Measurements from ENCODE around the gene DISP1.

The DISP1 gene

DNA sequence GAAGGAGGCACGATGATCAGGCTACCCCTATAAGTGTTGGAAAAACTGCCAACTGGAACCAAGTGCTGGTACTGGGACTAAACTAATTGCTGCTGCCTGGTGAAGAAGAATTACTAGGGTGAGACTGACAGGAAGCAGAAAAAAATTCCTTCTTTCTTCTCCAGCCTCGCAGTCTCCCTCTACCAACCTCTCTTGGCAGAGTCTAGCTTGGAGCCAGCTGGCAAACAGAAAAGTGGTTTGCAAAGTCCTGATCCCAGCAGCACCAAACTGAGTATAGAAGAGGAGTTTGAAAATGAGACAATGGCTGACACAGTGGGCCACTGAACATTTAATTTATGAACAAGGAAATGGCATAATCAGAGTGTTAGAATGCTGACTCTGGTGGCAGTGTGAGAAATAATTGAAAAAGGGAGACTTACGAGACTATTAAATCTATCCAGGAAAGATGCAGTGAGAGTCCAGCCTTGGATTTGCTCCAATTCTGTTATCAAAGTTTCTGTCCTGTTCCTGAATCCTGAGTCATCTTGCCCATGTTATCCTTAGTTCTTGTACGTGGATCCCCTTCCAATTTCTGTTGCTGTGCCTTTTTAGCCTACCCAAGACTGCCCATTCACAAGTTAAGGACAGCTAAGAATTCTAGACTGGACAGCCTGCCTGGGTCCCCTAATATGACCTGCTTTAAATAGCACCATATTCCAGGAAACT, 23.7 kb upstream of the DISP1 start:
- Histone ChIP-seq H3K4me1 (ENCODE audit: control insufficient read depth in 5 of 5, insufficient read depth in 5 of 5, low read length in 5 of 5) (peaks cover 0 to 10% (median 6%) of the 10 kb centered on the region in 5 donors), H3K4me3 (ENCODE audit: low read depth in 1 of 5, low read length in 5 of 5) (no peak overlapping the region), H3K9me3 (ENCODE audit: control insufficient read depth in 5 of 5, low read length in 5 of 5) (no peaks in the 10 kb centered on the region), H3K27ac (ENCODE audit: low read depth, low read length) (no peak overlapping the region), H3K36me3 (ENCODE audit: control insufficient read depth in 5 of 5, insufficient read depth in 5 of 5, low read length in 5 of 5) (no peaks in the 10 kb centered on the region), H3K27me3 (ENCODE audit: control insufficient read depth in 5 of 5, insufficient read depth in 4 of 5, low read length in 5 of 5) (peaks cover 0 to 2% (median 0%) of the 10 kb centered on the region in 5 donors), H3K9ac (ENCODE audit: low read length in 5 of 5) (no peak overlapping the region)

DNA sequence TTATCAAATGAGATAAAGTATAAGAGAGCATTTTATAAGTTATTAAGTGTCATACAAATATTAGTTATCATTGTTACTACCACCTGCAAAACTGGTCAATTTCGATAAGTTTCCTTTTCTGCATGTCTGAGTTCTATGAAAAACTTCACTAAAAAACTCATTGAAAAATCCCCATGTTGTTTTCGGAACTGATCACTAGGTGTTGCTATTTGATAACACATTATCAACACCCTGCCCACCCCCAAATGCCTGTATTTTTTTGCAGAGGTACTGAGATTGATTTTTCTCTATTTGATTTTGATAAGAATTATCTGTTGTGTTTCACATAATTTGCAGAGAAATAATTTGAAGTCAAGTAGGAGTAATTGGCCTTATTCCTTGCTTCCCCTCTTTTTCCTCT, 22.1 kb upstream of the DISP1 start:
- peak overlapping the region in 1 of 5 donors; percentile 3 for H3K9ac ChIP-seq (ENCODE audit: low read length in 5 of 5)
- peaks cover 0 to 6% (median 2%) of the 10 kb centered on the region in 5 donors for H3K4me1 ChIP-seq (ENCODE audit: control insufficient read depth in 5 of 5, insufficient read depth in 5 of 5, low read length in 5 of 5)
- H3K4me3 ChIP-seq (ENCODE audit: low read depth in 1 of 5, low read length in 5 of 5) = no peak overlapping the region
- no peaks in the 10 kb centered on the region for H3K36me3 ChIP-seq (ENCODE audit: control insufficient read depth in 5 of 5, insufficient read depth in 5 of 5, low read length in 5 of 5)
- H3K9me3 ChIP-seq (ENCODE audit: control insufficient read depth in 5 of 5, low read length in 5 of 5) = no peaks in the 10 kb centered on the region
- no peak overlapping the region for H3K27ac ChIP-seq (ENCODE audit: low read depth, low read length)
- H3K27me3 ChIP-seq (ENCODE audit: control insufficient read depth in 5 of 5, insufficient read depth in 4 of 5, low read length in 5 of 5) = no peaks in the 10 kb centered on the region

DNA sequence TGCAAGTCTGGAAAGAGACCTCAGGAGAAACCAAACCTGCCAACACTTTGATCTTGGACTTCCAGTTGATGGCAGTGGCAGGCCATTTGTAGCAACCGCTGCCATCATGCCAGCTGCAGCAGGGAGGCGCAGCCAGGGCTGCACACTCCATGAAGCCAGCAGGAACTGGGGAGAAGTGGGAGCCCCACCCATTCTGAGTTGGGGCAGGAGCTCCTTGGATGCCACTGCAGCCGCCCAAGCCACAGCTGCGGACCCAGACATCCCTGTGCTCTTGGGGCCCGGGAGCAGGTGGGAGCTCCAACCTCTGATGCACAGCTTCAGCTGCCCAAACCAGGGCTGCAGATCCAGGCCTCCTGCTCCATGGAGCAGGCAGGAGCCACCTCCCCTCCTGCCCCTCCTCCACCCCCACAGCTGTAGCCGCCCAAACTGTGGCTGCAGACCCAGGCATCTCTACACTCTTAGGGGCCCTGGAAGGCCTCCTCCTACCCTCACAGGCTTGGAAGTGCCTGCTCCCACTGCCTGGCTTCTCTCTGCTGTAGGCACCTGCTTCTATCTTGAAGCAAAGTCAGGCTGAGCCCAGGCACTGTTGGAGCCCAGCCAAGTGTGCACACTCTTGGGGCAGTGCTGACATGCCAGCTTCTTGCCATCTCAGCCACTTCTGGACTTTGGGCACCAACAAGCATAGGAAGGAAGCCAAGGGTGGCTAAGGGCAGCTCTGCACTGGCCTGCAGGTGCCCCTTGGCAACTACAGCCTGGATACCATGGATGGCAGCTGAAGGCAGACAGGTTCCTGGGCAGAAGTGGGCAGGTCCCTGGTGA, 20.0 kb upstream of the DISP1 start:
- peaks cover 0 to 6% (median 2%) of the 10 kb centered on the region in 5 donors for H3K4me1 ChIP-seq (ENCODE audit: control insufficient read depth in 5 of 5, insufficient read depth in 5 of 5, low read length in 5 of 5)
- H3K36me3 ChIP-seq (ENCODE audit: control insufficient read depth in 5 of 5, insufficient read depth in 5 of 5, low read length in 5 of 5) = no peaks in the 10 kb centered on the region
- H3K9me3 ChIP-seq (ENCODE audit: control insufficient read depth in 5 of 5, low read length in 5 of 5) = no peaks in the 10 kb centered on the region
- no peak overlapping the region for H3K9ac ChIP-seq (ENCODE audit: low read length in 5 of 5)
- H3K4me3 ChIP-seq (ENCODE audit: low read depth in 1 of 5, low read length in 5 of 5) = no peak overlapping the region
- H3K27ac ChIP-seq (ENCODE audit: low read depth, low read length) = no peak overlapping the region
- H3K27me3 ChIP-seq (ENCODE audit: control insufficient read depth in 5 of 5, insufficient read depth in 4 of 5, low read length in 5 of 5) = no peaks in the 10 kb centered on the region

DNA sequence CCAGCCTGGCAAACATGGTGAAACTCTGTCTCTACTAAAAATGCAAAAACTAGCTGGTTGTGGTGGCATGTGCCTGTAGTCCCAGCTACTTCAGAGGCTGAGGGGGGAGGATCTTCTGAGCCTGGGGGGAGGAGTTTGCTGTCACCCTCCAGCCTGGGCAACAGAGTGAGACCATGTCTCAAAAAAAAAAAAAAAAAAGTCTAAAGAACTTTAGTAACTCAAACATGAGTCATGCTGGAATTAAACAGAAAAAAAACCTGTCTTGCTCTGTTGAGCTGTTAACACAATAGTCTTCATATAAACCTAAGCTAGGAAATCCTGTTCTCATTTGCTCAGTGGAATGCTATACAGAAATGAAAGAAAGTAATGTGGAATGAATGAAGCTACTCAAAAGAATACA, 16.7 kb upstream of the DISP1 start:
- H3K27ac ChIP-seq (ENCODE audit: low read depth, low read length) = no peak overlapping the region

DNA sequence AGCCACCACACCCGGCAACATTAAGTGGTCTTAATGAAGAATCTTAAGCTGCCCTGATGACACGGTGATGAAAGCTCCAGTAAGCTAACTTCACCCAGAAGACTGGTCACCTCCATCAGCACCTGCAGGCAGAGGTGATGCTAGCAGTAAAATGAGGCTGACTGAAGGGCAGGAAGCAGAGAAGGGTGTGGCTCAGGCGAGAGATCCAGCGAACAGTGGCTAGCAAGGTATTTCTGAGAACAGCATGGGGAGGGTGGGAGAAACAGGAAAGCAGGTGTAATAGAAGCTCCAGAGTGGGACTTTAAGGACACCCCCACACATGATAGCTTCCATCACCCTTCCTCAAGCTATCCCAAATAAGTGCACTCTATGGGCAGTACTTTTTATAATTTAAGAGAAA, 15.9 kb upstream of the DISP1 start:
- Histone ChIP-seq H3K9me3 (ENCODE audit: control insufficient read depth in 5 of 5, low read length in 5 of 5) (no peaks in the 10 kb centered on the region), H3K4me1 (ENCODE audit: control insufficient read depth in 5 of 5, insufficient read depth in 5 of 5, low read length in 5 of 5) (peaks cover 0 to 6% (median 2%) of the 10 kb centered on the region in 5 donors), H3K27me3 (ENCODE audit: control insufficient read depth in 5 of 5, insufficient read depth in 4 of 5, low read length in 5 of 5) (peaks cover 0 to 2% (median 0%) of the 10 kb centered on the region in 5 donors), H3K4me3 (ENCODE audit: low read depth in 1 of 5, low read length in 5 of 5) (no peak overlapping the region), H3K36me3 (ENCODE audit: control insufficient read depth in 5 of 5, insufficient read depth in 5 of 5, low read length in 5 of 5) (no peaks in the 10 kb centered on the region), H3K9ac (ENCODE audit: low read length in 5 of 5) (no peak overlapping the region), H3K27ac (ENCODE audit: low read depth, low read length) (no peak overlapping the region)

More for the DNA sequence above, 16.7 kb upstream of the DISP1 start:
- Histone ChIP-seq H3K9me3 (ENCODE audit: control insufficient read depth in 5 of 5, low read length in 5 of 5) (no peaks in the 10 kb centered on the region), H3K36me3 (ENCODE audit: control insufficient read depth in 5 of 5, insufficient read depth in 5 of 5, low read length in 5 of 5) (no peaks in the 10 kb centered on the region), H3K4me1 (ENCODE audit: control insufficient read depth in 5 of 5, insufficient read depth in 5 of 5, low read length in 5 of 5) (peaks cover 0 to 6% (median 2%) of the 10 kb centered on the region in 5 donors), H3K27me3 (ENCODE audit: control insufficient read depth in 5 of 5, insufficient read depth in 4 of 5, low read length in 5 of 5) (peaks cover 0 to 2% (median 0%) of the 10 kb centered on the region in 5 donors), H3K4me3 (ENCODE audit: low read depth in 1 of 5, low read length in 5 of 5) (no peak overlapping the region), H3K9ac (ENCODE audit: low read length in 5 of 5) (no peak overlapping the region)

DNA sequence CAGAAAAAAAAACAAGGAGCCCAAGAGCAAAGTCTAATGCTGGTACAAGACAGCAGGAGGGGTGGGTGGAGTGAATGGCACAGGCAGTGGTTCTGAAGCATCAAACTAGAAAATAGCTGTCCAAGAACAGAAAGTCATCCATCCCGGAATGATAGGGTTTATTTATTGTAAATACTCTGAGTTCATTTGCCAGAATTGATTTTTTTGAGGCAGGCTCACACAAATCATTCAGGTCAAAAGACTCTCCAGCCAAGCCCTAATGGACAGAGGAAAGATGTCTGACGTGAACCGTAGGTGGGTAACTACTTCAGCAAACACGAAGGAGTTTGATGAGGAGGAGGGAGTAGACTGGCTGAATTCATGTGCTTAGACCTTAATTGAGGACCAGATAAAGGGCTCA, 13.8 kb upstream of the DISP1 start:
- Histone ChIP-seq H3K4me1 (ENCODE audit: control insufficient read depth in 5 of 5, insufficient read depth in 5 of 5, low read length in 5 of 5) (peaks cover 0 to 1% (median 0%) of the 10 kb centered on the region in 5 donors), H3K27me3 (ENCODE audit: control insufficient read depth in 5 of 5, insufficient read depth in 4 of 5, low read length in 5 of 5) (peaks cover 0 to 2% (median 0%) of the 10 kb centered on the region in 5 donors), H3K36me3 (ENCODE audit: control insufficient read depth in 5 of 5, insufficient read depth in 5 of 5, low read length in 5 of 5) (no peaks in the 10 kb centered on the region), H3K9ac (ENCODE audit: low read length in 5 of 5) (no peak overlapping the region), H3K9me3 (ENCODE audit: control insufficient read depth in 5 of 5, low read length in 5 of 5) (no peaks in the 10 kb centered on the region), H3K27ac (ENCODE audit: low read depth, low read length) (no peak overlapping the region), H3K4me3 (ENCODE audit: low read depth in 1 of 5, low read length in 5 of 5) (no peak overlapping the region)

DNA sequence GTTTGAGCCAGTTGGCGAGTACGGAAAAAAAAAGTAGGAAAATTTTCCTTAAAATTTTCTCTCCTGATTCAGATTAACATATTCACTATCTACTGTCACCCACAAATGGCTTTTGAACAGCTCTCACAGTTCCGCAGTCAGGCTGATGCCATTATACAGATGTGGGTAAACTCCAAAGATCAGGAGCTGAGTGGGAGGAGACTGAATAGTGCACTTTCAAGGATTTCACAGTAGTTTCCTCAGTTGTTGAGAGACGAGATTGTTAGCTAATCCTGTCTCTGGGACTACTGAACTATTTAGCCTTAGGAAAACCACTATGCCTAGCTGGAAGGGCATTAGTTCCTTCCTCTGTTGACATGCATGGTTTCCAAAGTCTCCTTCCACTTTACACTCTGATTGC, 3.2 kb upstream of the DISP1 start:
- H3K27ac ChIP-seq (ENCODE audit: low read depth, low read length) = no peak overlapping the region
- H3K27me3 ChIP-seq (ENCODE audit: control insufficient read depth in 5 of 5, insufficient read depth in 4 of 5, low read length in 5 of 5) = no peaks in the 10 kb centered on the region
- peaks cover 3 to 19% (median 16%) of the 10 kb centered on the region in 5 donors for H3K4me1 ChIP-seq (ENCODE audit: control insufficient read depth in 5 of 5, insufficient read depth in 5 of 5, low read length in 5 of 5)
- no peak overlapping the region for H3K4me3 ChIP-seq (ENCODE audit: low read depth in 1 of 5, low read length in 5 of 5)
- H3K9me3 ChIP-seq (ENCODE audit: control insufficient read depth in 5 of 5, low read length in 5 of 5) = no peaks in the 10 kb centered on the region
- H3K9ac ChIP-seq (ENCODE audit: low read length in 5 of 5) = no peak overlapping the region
- no peaks in the 10 kb centered on the region for H3K36me3 ChIP-seq (ENCODE audit: control insufficient read depth in 5 of 5, insufficient read depth in 5 of 5, low read length in 5 of 5)

DNA sequence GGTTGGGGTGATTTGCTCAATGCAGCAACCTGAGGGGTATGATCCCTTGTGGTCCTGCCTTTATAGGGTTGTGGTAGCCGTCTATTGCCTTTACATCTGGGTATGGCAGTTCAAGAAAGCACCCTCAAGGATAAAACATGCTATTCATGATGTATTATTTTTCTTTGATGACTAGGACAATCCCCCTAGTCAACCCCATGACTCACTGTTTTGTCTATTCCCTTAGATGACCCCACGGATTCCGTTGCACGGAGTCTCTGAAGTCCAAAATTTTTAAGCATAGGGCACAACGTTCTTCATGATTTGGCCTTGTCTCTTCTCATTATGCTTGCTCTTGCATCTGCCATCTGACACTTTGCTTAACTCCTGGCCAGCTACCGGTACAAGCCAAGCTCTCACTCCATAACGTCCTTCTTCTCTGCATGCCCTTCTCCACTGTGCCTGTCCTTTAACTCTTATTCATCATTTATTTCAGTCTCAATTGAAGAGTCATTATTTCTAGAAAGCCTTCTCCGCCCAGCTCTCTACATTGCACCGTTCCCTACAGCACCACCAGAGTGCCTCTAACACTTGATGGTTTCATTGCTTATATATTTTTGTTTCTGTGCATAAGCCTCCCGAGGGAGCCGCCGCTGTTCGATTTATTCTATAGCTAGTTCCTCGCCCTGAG, 838 bp upstream of the DISP1 start:
- Histone ChIP-seq H3K9ac (ENCODE audit: low read length in 5 of 5) (peak overlapping the region; percentile 59 to 98 (median 95)), H3K27me3 (ENCODE audit: control insufficient read depth in 5 of 5, insufficient read depth in 4 of 5, low read length in 5 of 5) (no peaks in the 10 kb centered on the region), H3K36me3 (ENCODE audit: control insufficient read depth in 5 of 5, insufficient read depth in 5 of 5, low read length in 5 of 5) (no peaks in the 10 kb centered on the region), H3K27ac (ENCODE audit: low read depth, low read length) (peak overlapping the region; percentile 98), H3K9me3 (ENCODE audit: control insufficient read depth in 5 of 5, low read length in 5 of 5) (no peaks in the 10 kb centered on the region), H3K4me3 (ENCODE audit: low read depth in 1 of 5, low read length in 5 of 5) (peak overlapping the region; percentile 78 to 97 (median 93)), H3K4me1 (ENCODE audit: control insufficient read depth in 5 of 5, insufficient read depth in 5 of 5, low read length in 5 of 5) (peaks cover 3 to 19% (median 16%) of the 10 kb centered on the region in 5 donors)

DNA sequence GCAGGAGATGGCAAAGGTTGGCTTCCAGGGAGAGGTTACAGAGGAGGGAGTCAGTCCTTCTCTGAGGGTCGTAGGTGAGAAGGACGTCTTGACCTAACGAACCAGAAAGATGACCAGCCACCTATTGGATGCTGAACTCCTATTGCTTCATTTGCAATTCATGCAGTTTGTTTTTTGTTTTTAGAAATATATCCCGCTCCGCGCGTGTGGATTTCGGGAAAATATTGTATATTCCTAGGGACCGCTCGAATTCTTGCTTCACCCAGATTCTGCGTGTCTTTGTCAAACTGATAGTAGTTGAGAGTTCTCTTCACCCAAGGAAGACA, 564 bp downstream of the DISP1 start:
- Histone ChIP-seq H3K9ac (ENCODE audit: low read length in 5 of 5) (peak overlapping the region; percentile 93 to 98 (median 95)), H3K4me3 (ENCODE audit: low read depth in 1 of 5, low read length in 5 of 5) (peak overlapping the region; percentile 88 to 97 (median 93)), H3K9me3 (ENCODE audit: control insufficient read depth in 5 of 5, low read length in 5 of 5) (no peaks in the 10 kb centered on the region), H3K36me3 (ENCODE audit: control insufficient read depth in 5 of 5, insufficient read depth in 5 of 5, low read length in 5 of 5) (no peaks in the 10 kb centered on the region), H3K27me3 (ENCODE audit: control insufficient read depth in 5 of 5, insufficient read depth in 4 of 5, low read length in 5 of 5) (no peaks in the 10 kb centered on the region), H3K27ac (ENCODE audit: low read depth, low read length) (peak overlapping the region; percentile 98), H3K4me1 (ENCODE audit: control insufficient read depth in 5 of 5, insufficient read depth in 5 of 5, low read length in 5 of 5) (peaks cover 3 to 22% (median 16%) of the 10 kb centered on the region in 5 donors)

DNA sequence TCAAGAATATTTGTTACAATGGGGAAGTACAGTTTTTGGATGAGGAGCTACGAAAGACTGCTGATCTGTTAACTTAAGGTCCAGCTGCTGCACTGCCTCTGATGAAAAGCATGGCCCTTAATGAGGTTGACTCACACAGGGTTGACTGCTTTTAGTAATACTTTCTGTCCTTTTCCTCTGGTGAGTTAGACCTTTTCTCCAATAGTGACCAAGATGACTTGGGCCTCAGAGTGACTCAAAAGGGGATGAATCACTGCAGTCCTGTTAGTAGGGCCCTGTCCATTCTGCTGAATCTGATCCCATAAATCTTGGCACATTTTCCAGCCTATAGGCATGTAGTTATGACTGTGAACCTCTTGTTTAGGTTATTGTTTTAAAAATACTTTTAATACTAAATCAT, 2.7 kb downstream of the DISP1 start:
- Histone ChIP-seq H3K9me3 (ENCODE audit: control insufficient read depth in 5 of 5, low read length in 5 of 5) (no peaks in the 10 kb centered on the region), H3K27ac (ENCODE audit: low read depth, low read length) (peak overlapping the region; percentile 54), H3K27me3 (ENCODE audit: control insufficient read depth in 5 of 5, insufficient read depth in 4 of 5, low read length in 5 of 5) (no peaks in the 10 kb centered on the region), H3K36me3 (ENCODE audit: control insufficient read depth in 5 of 5, insufficient read depth in 5 of 5, low read length in 5 of 5) (no peaks in the 10 kb centered on the region), H3K9ac (ENCODE audit: low read length in 5 of 5) (no peak overlapping the region), H3K4me3 (ENCODE audit: low read depth in 1 of 5, low read length in 5 of 5) (no peak overlapping the region), H3K4me1 (ENCODE audit: control insufficient read depth in 5 of 5, insufficient read depth in 5 of 5, low read length in 5 of 5) (peaks cover 3 to 24% (median 19%) of the 10 kb centered on the region in 5 donors)

All from subcutaneous abdominal adipose tissue (tissue), 5 donors.